ENCODE data around the gene DNAJB12. TPM values are rescaled to one million over a fixed set of nuclear protein-coding genes. Genes with fewer than 3 reads are reported as not detected.

DNAJB12 gene
- total RNA-seq, 1 donor from 2014 or later = 32.1 TPM

DNA sequence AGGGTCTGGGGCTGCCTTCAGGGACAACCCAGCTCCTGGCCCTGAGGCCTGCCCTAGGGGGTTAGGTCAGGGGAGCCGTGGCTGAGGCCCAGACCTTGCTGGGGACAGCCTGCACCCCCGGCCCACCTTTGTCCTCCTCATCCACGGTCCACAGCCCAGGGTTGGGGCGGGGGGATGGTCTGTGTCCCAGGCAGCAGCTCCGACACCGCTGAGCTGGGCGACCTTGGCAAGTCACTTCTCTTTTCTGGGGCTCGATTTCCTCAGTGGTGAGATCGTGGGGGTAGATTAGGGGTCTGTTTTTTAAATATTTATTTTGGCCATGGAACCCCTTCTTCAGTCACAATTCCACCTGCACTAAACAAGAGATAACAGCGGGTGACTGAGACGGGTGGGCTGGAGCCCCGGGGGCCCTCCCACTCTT, 30.9 kb downstream of the DNAJB12 start:
- H3K27ac Mint-ChIP-seq = no peak overlapping the region
- no peaks in the 10 kb centered on the region for H3K36me3 Mint-ChIP-seq
- H3K4me1 Mint-ChIP-seq = peaks cover 57% of the 10 kb centered on the region
- no peak overlapping the region for H3K4me3 Mint-ChIP-seq
- H3K9me3 Mint-ChIP-seq = no peaks in the 10 kb centered on the region
- no peak for DNase-seq (ENCODE audit: low spot score in 2 of 2, unreplicated experiment in 2 of 2)
- TF ChIP-seq CTCF (IDR thresholded peaks at IDR 0.05; ENCODE audit: unreplicated experiment) = no peak
- no peaks in the 10 kb centered on the region for H3K27me3 Mint-ChIP-seq (ENCODE audit: low read depth)

DNA sequence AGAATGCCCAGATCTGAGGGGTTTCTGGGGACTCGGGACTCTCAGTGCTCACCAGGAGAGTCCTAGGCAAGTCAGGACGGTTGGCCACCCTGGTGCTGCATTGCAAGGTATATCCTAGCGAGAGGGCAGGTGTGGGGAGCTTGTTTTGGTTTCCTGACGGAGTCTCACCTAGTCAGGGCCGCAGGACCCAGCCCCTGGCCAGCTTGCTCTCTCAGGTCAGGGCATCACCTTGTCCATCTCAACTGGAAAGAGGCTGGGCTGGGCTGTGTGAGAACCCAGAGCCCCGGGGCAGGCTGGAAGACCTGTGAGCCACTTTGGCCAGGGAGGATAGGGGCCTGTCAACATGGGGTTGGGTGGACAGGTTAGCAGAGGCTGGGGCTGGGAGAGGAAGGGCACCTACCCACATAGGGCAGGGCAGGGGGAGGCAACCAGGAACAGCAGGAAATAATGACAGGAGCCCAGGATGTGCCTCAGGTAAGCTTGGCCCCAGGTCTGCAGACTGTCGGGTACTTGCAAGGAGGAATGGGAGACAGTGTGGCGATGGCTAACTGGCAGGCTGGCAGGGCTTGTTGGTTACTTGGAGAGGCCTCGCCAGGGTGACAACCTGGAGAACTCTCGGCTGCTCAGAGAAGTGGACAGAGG, 31.5 kb downstream of the DNAJB12 start:
- Mint-ChIP-seq H3K9me3 (no peaks in the 10 kb centered on the region), H3K27ac (peak overlapping the region; percentile 39), H3K27me3 (ENCODE audit: low read depth) (no peaks in the 10 kb centered on the region), H3K4me1 (peaks cover 53% of the 10 kb centered on the region), H3K36me3 (no peaks in the 10 kb centered on the region), H3K4me3 (no peak overlapping the region)
- TF ChIP-seq CTCF (IDR thresholded peaks at IDR 0.05; ENCODE audit: unreplicated experiment) = no peak
- DNase-seq (ENCODE audit: low spot score in 2 of 2, unreplicated experiment in 2 of 2) = no peak

- DNase-seq (ENCODE audit: low spot score in 2 of 2, unreplicated experiment in 2 of 2) = no peak
- no peak for TF ChIP-seq CTCF (IDR thresholded peaks at IDR 0.05; ENCODE audit: unreplicated experiment)
- Mint-ChIP-seq H3K27ac (peak overlapping the region; percentile 50), H3K9me3 (no peaks in the 10 kb centered on the region), H3K4me3 (no peak overlapping the region), H3K27me3 (ENCODE audit: low read depth) (no peaks in the 10 kb centered on the region), H3K36me3 (no peaks in the 10 kb centered on the region), H3K4me1 (peaks cover 48% of the 10 kb centered on the region)
Observed at GRCh38 chr10:72322280-72323058, 32.2 kb downstream of the DNAJB12 start.

- no peaks in the 10 kb centered on the region for H3K9me3 Mint-ChIP-seq
- peak overlapping the region; percentile 50 for H3K27ac Mint-ChIP-seq
- DNase-seq (ENCODE audit: low spot score in 2 of 2, unreplicated experiment in 2 of 2) = no peak
- H3K4me3 Mint-ChIP-seq = no peak overlapping the region
- no peaks in the 10 kb centered on the region for H3K27me3 Mint-ChIP-seq (ENCODE audit: low read depth)
- H3K36me3 Mint-ChIP-seq = no peaks in the 10 kb centered on the region
- TF ChIP-seq CTCF (IDR thresholded peaks at IDR 0.05; ENCODE audit: unreplicated experiment) = no peak
- H3K4me1 Mint-ChIP-seq = peaks cover 47% of the 10 kb centered on the region
Observed at GRCh38 chr10:72322030-72322279, 32.8 kb downstream of the DNAJB12 start.

GRCh38 chr10:72321248-72322029, 33.3 kb downstream of the DNAJB12 start:
- DNase-seq (ENCODE audit: low spot score in 2 of 2, unreplicated experiment in 2 of 2) = no peak
- H3K27ac Mint-ChIP-seq = peak overlapping the region; percentile 97
- H3K4me3 Mint-ChIP-seq = no peak overlapping the region
- H3K36me3 Mint-ChIP-seq = no peaks in the 10 kb centered on the region
- TF ChIP-seq CTCF (IDR thresholded peaks at IDR 0.05; ENCODE audit: unreplicated experiment) = no peak
- no peaks in the 10 kb centered on the region for H3K9me3 Mint-ChIP-seq
- H3K4me1 Mint-ChIP-seq = peaks cover 42% of the 10 kb centered on the region
- no peaks in the 10 kb centered on the region for H3K27me3 Mint-ChIP-seq (ENCODE audit: low read depth)

All from mesothelial cell of epicardium (in vitro differentiated cells).